Common myeloid progenitor, CD34-positive (primary cell): ENCODE results near the gene GLI3.

ENCODE experiments used
- CTCF ChIA-PET: fragments of 350-600 bp; sonication (Branson Sonifier 250); formaldehyde crosslinking; loops from one replicate; lab custom pipeline; 2021; ENCODE audit warnings: antibody characterized with exemption; lab: Charles Lee
- POLR2A ChIA-PET: fragments of 350-600 bp; sonication (Branson Sonifier 250); formaldehyde crosslinking; loops from one replicate; lab custom pipeline; 2021; ENCODE audit warnings: antibody characterized with exemption; lab: Charles Lee
- DNase-seq, 3 donors: peaks; one replicate each; pipeline versions ENCODE4 v3.0.0 to v3.0.0-alpha.2; 2013
- H3K27ac ChIP-seq, 2 experiments: 1 replicate in 1 of 2; 2 replicates in 1 of 2; pipeline ENCODE4 v1.7.0; 2013; ENCODE audit warnings: inconsistent platforms in 2 of 2, low read length in 2 of 2, mild to moderate bottlenecking in 2 of 2, low read depth in 1 of 2, moderate library complexity in 1 of 2; ENCODE audit not compliant: severe bottlenecking in 2 of 2, insufficient read depth in 1 of 2, poor library complexity in 1 of 2
- H3K27me3 ChIP-seq, 5 experiments: replicated peaks in 2 of 5; 1 replicate in 3 of 5; 2 replicates in 2 of 5; pipeline versions ENCODE4 v1.6.1 to v1.7.0; 2013; ENCODE audit warnings: low read length in 4 of 5, mild to moderate bottlenecking in 2 of 5, moderate library complexity in 2 of 5, inconsistent platforms in 1 of 5; ENCODE audit not compliant: insufficient read depth in 5 of 5, control insufficient read depth in 4 of 5
- H3K36me3 ChIP-seq, 4 experiments: 1 replicate in 2 of 4; 2 replicates in 2 of 4; pipeline versions ENCODE4 v1.6.1 to v1.7.0; 2013; ENCODE audit warnings: low read length in 3 of 4, control low read depth in 1 of 4, mild to moderate bottlenecking in 1 of 4; ENCODE audit not compliant: control insufficient read depth in 4 of 4, insufficient read depth in 4 of 4
- H3K4me1 ChIP-seq, 4 experiments: 1 replicate in 3 of 4; 2 replicates in 1 of 4; pipeline versions ENCODE4 v1.6.1 to v1.7.1; 2013; ENCODE audit warnings: low read length in 3 of 4, mild to moderate bottlenecking in 3 of 4, control low read depth in 1 of 4, inconsistent platforms in 1 of 4, moderate library complexity in 1 of 4; ENCODE audit not compliant: control insufficient read depth in 4 of 4, insufficient read depth in 4 of 4; ENCODE audit errors: control extremely low read depth in 1 of 4
- H3K4me3 ChIP-seq, 7 experiments: 1 replicate in 4 of 7; 2 replicates in 3 of 7; pipeline versions ENCODE4 v1.5.1 to v1.7.0; 2013; ENCODE audit warnings: mild to moderate bottlenecking in 7 of 7, low read length in 6 of 7, moderate library complexity in 6 of 7, inconsistent platforms in 2 of 7, low read depth in 2 of 7, control low read depth in 1 of 7; ENCODE audit not compliant: insufficient read depth in 4 of 7, control insufficient read depth in 1 of 7; ENCODE audit errors: extremely low read depth in 1 of 7
- H3K9me3 ChIP-seq, 5 experiments: 1 replicate in 4 of 5; 2 replicates in 1 of 5; pipeline versions ENCODE4 v1.6.1 to v1.7.1; 2013; ENCODE audit warnings: low read length in 4 of 5, mild to moderate bottlenecking in 2 of 5, inconsistent platforms in 1 of 5, low read depth in 1 of 5, moderate library complexity in 1 of 5; ENCODE audit not compliant: control insufficient read depth in 4 of 5, insufficient read depth in 2 of 5; ENCODE audit errors: control extremely low read depth in 1 of 5
- WGBS: methylation state at CpG from one replicate; pipeline ENCODE4 v1.1.5; 2013; ENCODE audit not compliant: insufficient coverage; 5-methylcytosine and 5-hydroxymethylcytosine counted together

Gene GLI3

GRCh38 chr7:42099066-42099465 lies 137.9 kb downstream of the GLI3 start:
- 85% methylated on average over 2 of the region's 4 CpGs for WGBS
- Histone ChIP-seq H3K9me3 (peaks cover 0 to 3% (median 0%) of the 10 kb centered on the region in 5 experiments), H3K27ac (no peak overlapping the region), H3K36me3 (no peaks in the 10 kb centered on the region), H3K4me1 (no peaks in the 10 kb centered on the region), H3K27me3 (no peaks in the 10 kb centered on the region), H3K4me3 (no peak overlapping the region)
- CTCF ChIA-PET: no interaction called here
- POLR2A ChIA-PET: no interaction called here
- no peak for DNase-seq

- WGBS: 98% methylated on average over 5 of the region's 5 CpGs
- H3K9me3 ChIP-seq: peaks cover 0 to 5% (median 0%) of the 10 kb centered on the region in 5 experiments
- no peaks in the 10 kb centered on the region for H3K27me3 ChIP-seq
- no peaks in the 10 kb centered on the region for H3K36me3 ChIP-seq
- ChIA-PET POLR2A (no interaction called here), CTCF (no interaction called here)
- no peak overlapping the region for H3K27ac ChIP-seq
- H3K4me1 ChIP-seq: no peaks in the 10 kb centered on the region
- DNase-seq: no peak
- H3K4me3 ChIP-seq: no peak overlapping the region
Observed at GRCh38 chr7:42097752-42098151, 139.3 kb downstream of the GLI3 start.

- H3K9me3 ChIP-seq: peaks cover 0 to 5% (median 0%) of the 10 kb centered on the region in 5 experiments
- ChIA-PET POLR2A (no interaction called here), CTCF (no interaction called here)
- no peak overlapping the region for H3K27ac ChIP-seq
- H3K36me3 ChIP-seq: no peaks in the 10 kb centered on the region
- 79% methylated on average over 5 of the region's 11 CpGs for WGBS
- no peak for DNase-seq
- H3K27me3 ChIP-seq: no peaks in the 10 kb centered on the region
- H3K4me3 ChIP-seq: no peak overlapping the region
- no peaks in the 10 kb centered on the region for H3K4me1 ChIP-seq
Observed at GRCh38 chr7:42096681-42097561, 140.1 kb downstream of the GLI3 start.

GRCh38 chr7:42096268-42096667 lies 140.7 kb downstream of the GLI3 start:
- Histone ChIP-seq H3K36me3 (no peaks in the 10 kb centered on the region), H3K27me3 (no peaks in the 10 kb centered on the region), H3K9me3 (peaks cover 0 to 5% (median 0%) of the 10 kb centered on the region in 5 experiments), H3K27ac (no peak overlapping the region), H3K4me3 (no peak overlapping the region), H3K4me1 (no peaks in the 10 kb centered on the region)
- ChIA-PET CTCF (no interaction called here), POLR2A (no interaction called here)
- WGBS: 100% methylated on average over 7 of the region's 8 CpGs
- DNase-seq: no peak

GRCh38 chr7:42095791-42096190 lies 141.2 kb downstream of the GLI3 start:
- CTCF ChIA-PET: no interaction called here

GRCh38 chr7:42093349-42093905 lies 143.6 kb downstream of the GLI3 start:
- no peaks in the 10 kb centered on the region for H3K27me3 ChIP-seq
- WGBS: no CpG with 5 or more reads among the region's 2 CpGs
- H3K4me1 ChIP-seq: no peaks in the 10 kb centered on the region
- CTCF ChIA-PET: no interaction called here
- H3K27ac ChIP-seq: no peak overlapping the region
- H3K36me3 ChIP-seq: no peaks in the 10 kb centered on the region
- H3K4me3 ChIP-seq: no peak overlapping the region
- H3K9me3 ChIP-seq: peaks cover 0 to 5% (median 0%) of the 10 kb centered on the region in 5 experiments
- POLR2A ChIA-PET: no interaction called here
- no peak for DNase-seq

More at GRCh38 chr7:42095791-42096190, 141.2 kb downstream of the GLI3 start:
- Histone ChIP-seq H3K4me1 (no peaks in the 10 kb centered on the region), H3K27me3 (no peaks in the 10 kb centered on the region), H3K27ac (no peak overlapping the region), H3K36me3 (no peaks in the 10 kb centered on the region), H3K4me3 (no peak overlapping the region), H3K9me3 (peaks cover 0 to 5% (median 0%) of the 10 kb centered on the region in 5 experiments)
- POLR2A ChIA-PET: no interaction called here
- DNase-seq: no peak
- 99% methylated on average over 6 of the region's 7 CpGs for WGBS
